ENCODE measurements around the gene CDC42EP4.

CDC42EP4 gene, protein sequence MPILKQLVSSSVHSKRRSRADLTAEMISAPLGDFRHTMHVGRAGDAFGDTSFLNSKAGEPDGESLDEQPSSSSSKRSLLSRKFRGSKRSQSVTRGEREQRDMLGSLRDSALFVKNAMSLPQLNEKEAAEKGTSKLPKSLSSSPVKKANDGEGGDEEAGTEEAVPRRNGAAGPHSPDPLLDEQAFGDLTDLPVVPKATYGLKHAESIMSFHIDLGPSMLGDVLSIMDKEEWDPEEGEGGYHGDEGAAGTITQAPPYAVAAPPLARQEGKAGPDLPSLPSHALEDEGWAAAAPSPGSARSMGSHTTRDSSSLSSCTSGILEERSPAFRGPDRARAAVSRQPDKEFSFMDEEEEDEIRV

GRCh38 chr17:73311781-73312641, at the start of gene CDC42EP4:
CDC42EP4 (minus strand) TSS chr17:73312001; CDS start chr17:73286500, 25,501 bp downstream.
- peak; percentile 63 for DNase-seq (ENCODE audit: low read depth)

GRCh38 chr17:73360961-73361761, 49.4 kb upstream of the CDC42EP4 start:
- no peak for DNase-seq (ENCODE audit: low read depth)

DNA sequence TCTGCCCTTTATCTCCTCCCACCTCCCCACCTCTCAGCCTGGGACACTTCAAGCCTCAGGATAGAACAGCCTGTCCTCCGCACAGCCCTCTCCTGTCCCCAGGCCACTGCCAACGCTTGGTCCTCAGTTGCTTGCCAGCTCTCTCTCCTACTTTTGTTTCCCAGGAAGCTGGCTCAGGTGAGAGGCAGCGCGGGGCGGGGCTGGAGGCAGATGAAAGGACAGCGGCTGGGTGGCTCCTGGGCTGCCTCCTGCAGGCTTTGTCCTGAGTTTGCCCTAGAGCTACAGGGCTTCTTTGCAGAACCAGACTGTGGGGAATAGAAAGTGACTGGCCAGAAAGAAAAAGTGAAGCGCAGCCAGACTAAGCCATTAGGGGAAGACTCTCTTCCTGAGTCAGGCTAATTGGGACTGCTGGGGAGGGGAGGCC, 48.2 kb upstream of the CDC42EP4 start:
- DNase-seq (ENCODE audit: low read depth) = no peak

GRCh38 chr17:73359352-73359751, 47.6 kb upstream of the CDC42EP4 start:
- DNase-seq (ENCODE audit: low read depth) = no peak

DNA sequence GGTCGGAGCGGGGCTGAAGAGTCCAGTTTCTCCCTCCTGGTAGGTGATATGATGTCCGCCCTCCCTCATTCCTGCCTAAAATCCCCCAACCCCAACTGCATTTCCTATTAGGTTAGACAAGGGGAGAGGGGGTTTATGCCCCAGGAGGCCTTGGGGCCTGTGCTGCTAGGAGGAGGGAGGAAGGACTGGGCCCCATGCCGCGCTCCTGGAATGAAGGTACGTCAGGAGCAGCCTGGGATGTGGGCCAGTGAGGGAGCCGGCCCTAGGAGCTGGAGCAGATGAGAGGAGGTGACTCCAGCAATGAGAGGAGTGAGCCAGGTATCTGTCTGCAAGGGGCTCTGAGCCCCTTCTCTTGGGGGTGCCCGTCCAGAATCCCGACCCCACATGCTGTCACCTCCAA, 46.9 kb upstream of the CDC42EP4 start:
- DNase-seq (ENCODE audit: low read depth) = no peak

DNA sequence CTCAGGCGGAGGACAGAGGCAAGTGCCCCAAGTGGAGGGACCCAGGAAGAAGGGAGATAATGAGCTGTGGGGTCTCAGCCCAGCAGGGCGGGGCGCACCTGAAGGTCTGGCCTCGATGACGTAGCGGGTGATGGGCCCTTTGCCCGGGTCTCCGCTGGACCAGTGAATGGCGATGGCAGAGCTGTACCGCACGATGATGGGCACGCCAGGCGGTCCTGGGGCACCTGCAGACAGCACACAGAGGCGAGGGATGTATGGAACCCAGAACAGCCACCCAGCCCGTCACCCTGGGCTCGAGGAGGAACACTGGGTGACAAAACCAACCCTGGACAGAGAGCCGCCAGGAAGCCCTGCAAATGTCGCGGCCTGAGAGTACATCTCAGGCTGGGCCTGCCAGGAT, 46.2 kb upstream of the CDC42EP4 start:
- DNase-seq (ENCODE audit: low read depth) = no peak

DNA sequence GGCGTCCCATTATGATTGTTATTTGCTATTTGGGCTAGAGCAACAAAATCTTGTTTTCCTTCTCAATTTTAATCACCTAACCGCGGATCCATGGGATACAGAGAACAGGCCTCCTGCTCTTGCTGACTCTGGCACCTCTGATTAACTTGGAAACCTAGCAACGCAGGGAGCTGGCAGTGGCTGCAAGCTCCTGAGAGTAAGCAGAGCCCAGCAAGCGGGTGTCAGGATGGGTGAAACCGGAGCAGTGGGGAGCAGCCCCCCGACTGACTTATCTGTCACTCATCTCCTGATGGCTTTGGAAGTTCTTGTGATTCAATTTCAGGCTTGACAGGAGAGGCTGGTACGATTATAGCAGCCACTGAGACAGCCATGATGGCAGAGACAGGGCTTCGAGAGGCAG, 45.5 kb upstream of the CDC42EP4 start:
- no peak for DNase-seq (ENCODE audit: low read depth)

DNA sequence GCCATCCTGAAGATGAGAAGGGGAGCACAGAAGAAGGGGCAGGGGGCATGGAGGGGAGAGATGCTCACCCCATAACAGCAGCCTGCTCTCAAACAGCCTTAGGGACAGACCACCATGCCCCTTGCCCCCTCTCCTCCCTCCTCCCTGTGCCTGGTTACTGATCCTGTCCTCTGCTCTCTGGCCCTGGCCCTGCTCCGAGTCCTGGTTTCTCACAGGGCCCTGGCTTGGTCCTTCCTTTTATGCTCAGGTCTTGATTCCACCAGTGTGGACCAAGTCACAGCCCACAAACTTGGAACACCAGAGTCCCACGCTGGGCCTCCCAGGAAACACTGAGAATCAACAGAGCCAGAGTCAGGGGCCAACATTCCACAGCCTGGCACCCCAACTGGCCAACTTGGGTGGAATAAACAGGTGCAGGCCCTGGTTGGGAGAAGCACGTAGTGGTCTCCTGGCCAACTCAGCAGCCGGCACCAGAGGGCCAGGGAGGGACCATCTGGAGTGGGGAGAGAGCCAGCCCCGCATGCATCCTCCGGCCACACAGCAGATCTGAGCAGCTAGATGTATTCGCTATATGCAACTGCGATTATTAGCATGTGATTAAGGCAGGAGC, 44.9 kb upstream of the CDC42EP4 start:
- no peak for DNase-seq (ENCODE audit: low read depth)

DNA sequence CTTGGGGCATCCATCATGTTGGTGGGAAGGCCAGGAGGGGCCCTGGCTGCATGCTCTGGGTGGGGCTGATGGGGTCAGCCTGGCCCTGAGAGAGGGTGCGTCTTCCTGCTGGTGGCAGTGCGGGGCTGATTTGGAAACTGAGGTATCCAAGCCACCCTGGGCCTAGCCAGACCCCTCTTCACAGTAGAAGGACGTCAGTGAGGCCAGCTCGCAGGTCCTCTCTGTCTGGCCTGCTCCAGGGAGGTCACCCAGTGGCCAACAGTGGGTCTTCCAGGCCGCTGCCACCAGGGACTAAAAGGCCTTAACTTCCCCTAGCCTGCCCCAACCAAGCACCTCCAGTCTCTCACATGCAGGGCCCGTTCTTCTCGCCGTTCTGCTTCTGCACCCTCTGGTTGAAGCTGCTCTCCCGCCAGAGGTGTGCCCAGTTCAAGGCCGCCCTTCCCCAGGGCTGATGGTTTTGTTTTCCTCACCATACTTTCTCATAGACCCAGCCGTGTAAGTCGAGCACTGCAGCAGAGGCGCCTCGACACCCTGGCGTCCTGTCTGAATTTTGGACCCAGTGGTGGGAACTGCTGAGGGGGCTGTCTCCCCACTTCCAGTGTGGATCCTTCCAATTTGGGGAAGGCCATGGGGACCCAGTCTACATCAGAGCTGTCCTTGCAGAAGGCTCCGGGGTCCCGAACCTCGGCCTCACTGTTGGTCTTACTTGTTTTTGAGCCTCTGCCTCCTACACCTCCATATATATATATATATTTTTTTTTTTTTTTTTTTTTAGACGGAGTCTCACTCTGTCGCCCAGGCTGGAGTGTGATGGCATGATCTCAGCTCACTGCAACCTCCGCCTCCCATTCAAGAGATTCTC, 42.9 kb upstream of the CDC42EP4 start:
- no peak for DNase-seq (ENCODE audit: low read depth)

DNA sequence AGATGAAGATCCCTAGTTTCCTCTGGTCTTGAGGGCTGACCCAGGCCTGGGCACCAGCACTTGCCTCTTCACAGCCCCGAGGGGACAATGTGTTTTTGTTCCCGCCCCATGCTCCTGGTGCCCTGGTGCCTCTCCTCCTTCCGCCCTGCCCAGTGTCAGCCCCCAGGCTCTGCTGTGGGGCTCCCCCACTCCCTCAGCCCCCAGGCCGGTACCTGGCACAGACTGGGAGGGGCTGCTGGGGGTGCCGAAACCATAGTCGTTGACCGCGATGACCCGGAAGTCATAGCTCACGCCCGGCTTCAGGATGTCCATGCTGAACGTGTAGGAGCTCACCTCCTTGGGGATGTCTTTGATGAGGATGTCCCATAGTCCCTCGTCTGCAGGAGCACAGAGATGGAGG, 40.5 kb upstream of the CDC42EP4 start:
- DNase-seq (ENCODE audit: low read depth) = no peak

- DNase-seq (ENCODE audit: low read depth) = no peak
These were observed 40.0 kb upstream of the CDC42EP4 start for GRCh38 chr17:73351764-73352163.

DNA sequence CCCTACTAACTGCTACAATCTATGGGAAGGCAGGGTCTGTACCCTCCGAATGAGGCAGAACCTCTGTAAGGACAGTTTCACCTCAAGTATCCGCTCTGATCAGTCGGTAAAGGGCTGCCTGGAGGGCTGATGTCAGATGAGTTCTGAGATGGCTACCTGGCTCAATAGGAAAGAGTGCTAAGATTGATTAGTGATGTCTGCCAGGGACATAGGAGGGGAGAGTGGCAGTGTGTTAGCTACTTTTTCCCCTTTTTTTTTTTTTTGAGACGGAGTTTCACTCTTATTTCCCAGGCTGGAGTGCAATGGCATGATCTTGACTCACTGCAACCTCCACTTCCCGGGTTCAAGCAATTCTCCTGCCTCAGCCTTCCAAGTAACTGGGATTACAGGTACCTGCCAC, 39.1 kb upstream of the CDC42EP4 start:
- DNase-seq (ENCODE audit: low read depth) = no peak

DNA sequence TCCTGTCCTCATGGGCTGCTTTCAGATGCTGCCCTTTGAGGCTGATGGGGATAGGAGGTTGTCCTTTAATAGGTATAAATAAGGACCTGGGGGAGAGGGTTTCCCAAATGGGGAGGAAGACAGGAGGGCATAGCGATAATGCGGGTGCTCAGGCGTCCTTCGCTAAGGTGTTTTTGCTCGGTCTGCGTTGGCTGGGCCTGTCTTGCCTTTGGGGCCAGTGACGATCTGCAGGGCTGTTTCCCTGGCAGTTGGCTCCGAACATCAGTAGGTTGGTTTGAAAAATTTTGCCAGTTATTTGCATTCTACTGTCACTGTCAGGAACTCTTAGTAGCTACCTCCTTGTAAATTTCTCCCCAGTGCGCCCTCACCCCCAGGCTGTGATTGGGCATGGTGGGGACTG, 37.8 kb upstream of the CDC42EP4 start:
- DNase-seq (ENCODE audit: low read depth) = no peak

- no peak for DNase-seq (ENCODE audit: low read depth)
These were observed 37.3 kb upstream of the CDC42EP4 start for GRCh38 chr17:73349138-73349537.

GRCh38 chr17:73348829-73349095, 37.0 kb upstream of the CDC42EP4 start:
- no peak for DNase-seq (ENCODE audit: low read depth)

- no peak for DNase-seq (ENCODE audit: low read depth)
These were observed 36.4 kb upstream of the CDC42EP4 start for GRCh38 chr17:73348018-73348828.

DNA sequence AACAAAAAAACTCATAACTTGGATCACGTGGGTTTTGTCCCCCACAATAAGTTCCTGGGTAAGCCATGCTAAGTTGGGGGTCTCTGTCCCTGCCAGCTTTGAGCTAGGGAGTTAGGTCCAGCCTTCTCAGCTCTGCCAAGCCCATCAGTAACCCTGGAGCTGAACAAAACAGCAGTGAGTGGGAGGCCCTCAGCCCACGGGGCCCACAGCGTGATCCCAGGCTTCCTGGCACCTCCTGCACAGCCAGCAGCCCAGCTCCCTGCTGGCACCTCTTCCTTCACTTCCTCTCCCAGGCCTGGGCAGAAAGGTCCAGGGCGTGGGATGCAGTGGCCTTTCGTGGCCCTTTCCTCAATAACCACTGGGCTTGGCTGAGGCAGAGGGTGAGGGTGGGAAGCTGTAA, 35.5 kb upstream of the CDC42EP4 start:
- DNase-seq (ENCODE audit: low read depth) = no peak

- DNase-seq (ENCODE audit: low read depth) = no peak
These were observed 34.8 kb upstream of the CDC42EP4 start for GRCh38 chr17:73346501-73347162.

DNA sequence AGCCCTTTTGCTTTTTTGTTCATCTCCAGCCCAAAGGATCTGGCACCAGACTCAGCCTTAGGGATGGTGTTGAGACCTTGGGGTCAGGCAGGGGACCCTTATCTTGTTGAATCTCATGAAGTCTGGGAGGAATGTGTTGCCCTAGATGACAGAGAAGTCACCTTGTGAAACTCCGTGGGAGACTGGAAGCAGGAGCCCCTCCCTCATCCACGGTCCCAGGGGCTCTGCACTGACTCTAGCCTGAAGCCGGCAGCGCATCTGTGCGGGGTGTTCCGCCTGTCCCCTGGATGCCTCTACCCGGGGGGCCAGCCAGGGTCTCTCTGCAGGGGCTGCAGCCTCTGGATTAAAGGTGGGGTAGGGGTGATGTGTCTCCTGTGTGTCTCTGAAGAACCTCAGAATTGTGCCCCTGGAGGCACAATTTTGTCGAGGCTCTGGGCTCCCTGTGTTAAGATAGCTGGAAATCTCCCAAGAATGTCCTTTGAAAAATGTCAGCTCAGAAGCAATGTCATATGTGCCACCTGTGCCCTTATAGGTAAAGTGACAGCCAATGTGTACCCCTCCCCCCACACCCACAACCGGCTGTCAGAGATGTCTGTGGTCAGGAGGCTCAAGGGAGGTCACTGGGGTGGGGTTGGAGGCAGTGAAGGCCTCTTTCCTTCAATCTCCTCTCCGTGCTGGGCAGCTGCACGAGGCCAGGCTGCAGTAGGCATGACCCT, 32.1 kb upstream of the CDC42EP4 start:
- DNase-seq (ENCODE audit: low read depth) = no peak

All from HS-5 (cell line).